SK-MEL-5 (cell line): ENCODE measurements around the gene ITPK1. TPM values are rescaled to one million over a fixed set of nuclear protein-coding genes. Genes with fewer than 3 reads are reported as not detected.
A peak's percentile ranks its signal among the peaks of the same experiment; 100 is the strongest.

ENCODE experiments used
- DNase-seq: peaks from one replicate; pipeline ENCODE4 v3.0.0-alpha.2; 2016; ENCODE audit warnings: low read depth, low spot score
- in situ Hi-C: cut with HindIII; loops from 2 replicates; pipeline ENCODE4 v1.10.0; 2016; ENCODE audit warnings: low sequenced_read_pairs, high pct_unique_total_duplicates, low pct_unique_long_range_greater_than_20kb
- total RNA-seq: library from RNA; depleted of rRNA; stranded (reverse); fragments of >200 nt; shearing (Covaris generic); gene quantifications from 2 replicates; pipeline ENCODE4 v1.2.3, GENCODE V29; 2014

ITPK1 gene
- total RNA-seq, 1 experiment from 2014 or later, result 45.2 TPM

DNA sequence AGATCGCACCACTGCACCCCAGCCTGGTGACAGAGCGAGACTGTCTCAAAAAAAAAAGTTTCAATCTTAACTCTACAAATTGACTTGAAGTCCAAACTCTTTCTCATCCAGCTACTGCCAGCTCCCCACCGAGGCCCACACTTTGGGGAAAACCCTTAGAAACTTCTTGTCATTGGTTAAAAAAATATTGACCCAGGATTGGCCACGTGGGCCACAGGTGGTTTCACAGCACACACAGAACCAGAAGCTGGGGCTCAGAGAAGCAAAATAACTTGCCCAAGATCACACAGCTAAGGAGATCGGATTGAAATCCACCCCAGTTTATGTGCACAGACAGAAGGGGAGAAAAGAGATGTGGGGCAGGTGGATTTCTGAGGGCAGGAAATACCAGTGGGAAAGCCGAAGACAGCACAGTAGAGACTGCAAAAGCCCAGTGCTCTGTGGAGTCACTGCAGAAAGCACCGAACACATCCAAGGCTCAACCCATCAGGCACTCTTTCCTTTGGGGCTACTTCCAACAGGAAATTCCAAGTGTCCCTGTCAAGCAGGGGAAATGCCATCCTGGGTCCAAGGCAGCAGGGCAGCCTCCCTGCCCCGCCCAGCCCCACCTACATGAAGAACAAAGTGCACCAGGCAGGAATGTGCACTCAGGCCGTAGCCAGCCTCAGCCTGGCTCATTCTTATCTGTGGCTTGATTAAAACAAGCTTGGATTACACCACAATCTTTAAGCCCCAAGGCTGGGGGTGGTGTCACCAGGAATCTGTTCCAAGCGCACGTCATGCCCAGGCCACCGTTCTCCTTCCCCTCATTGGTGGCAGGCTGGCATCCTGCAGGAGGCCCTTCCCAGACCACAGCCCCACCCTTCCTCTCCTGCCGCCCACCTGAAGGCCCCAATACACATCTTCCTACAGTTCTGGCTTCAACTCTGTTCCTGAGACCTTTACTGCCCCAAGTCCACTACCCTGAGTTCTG, 72.5 kb downstream of the ITPK1 start:
- in situ Hi-C loops, result no loop called here
- no peak for DNase-seq

DNA sequence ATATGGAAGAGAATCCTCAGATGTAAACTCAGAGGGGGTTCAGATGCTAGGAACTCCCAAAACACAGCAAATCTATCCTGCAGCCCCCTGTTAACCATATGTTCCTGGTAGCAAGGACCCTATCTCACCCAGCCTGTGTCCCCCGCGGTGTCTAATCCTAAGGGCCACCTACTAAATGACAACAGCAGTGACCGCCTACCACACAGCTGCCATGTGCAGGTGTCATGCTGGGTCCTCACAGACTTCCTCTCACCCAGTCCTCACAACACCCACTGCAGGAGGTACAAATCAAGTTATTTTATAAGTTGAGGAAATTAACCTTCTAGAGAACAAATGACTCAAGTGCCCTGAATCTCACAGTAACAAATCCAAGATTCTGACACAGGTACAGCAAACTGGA, 73.9 kb downstream of the ITPK1 start:
- in situ Hi-C loops, result no loop called here
- no peak for DNase-seq

- DNase-seq, result no peak
- in situ Hi-C loops, result no loop called here
These were observed 74.7 kb downstream of the ITPK1 start for GRCh38 chr14:93040982-93041381.

DNA sequence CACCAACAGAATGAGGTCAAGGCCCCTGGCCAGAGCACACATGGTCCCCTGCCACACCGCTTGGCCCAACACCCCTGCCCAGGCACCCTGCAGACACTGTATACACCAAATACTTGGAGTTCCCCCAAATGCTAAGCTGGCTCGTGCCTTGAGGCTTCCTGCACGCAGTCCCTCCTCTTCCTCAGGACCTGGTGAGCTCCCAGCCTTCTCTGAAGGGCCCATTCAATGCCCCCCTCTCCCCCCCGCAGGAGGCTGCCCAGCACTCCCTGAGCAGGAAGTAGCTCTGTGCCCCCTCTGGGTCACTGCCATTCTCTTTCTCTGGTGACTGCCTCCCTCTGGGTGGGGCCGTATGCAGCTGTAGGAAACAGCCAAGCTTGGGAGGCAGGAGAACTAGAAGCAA, 75.3 kb downstream of the ITPK1 start:
- in situ Hi-C loops, result no loop called here
- no peak for DNase-seq

DNA sequence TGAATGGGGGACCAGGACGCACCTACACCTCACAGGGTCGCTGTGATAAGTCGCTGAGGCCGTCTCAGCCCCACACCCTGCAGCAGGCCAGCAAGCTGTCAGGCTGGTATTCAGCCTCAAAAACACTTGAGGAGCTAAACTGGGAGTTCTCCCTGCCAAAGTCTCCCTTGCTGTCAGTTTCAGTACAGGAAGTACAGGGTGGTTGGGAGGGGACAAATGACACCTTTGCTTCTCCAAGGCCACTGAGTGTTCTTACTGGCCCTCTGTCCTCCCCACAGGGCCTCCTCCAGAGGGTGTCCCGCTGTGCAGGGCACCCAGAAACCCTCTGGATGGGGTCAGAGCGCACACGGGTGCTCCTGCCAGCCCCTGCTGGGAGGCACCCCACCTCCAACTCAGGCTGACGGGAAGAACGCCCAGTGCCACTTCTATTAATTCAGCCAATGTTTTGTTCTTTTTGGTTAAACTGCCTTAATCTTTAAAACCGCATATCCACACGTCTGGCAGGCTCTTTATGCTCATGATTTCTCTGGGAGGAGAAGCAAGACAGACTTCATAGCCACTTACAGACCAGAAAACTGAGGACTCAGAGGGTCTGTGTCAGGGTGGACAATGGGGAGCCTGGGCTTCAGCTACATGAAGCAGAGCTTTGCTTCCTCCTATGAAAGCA, 75.9 kb downstream of the ITPK1 start:
- in situ Hi-C loops, result no loop called here
- no peak for DNase-seq

DNA sequence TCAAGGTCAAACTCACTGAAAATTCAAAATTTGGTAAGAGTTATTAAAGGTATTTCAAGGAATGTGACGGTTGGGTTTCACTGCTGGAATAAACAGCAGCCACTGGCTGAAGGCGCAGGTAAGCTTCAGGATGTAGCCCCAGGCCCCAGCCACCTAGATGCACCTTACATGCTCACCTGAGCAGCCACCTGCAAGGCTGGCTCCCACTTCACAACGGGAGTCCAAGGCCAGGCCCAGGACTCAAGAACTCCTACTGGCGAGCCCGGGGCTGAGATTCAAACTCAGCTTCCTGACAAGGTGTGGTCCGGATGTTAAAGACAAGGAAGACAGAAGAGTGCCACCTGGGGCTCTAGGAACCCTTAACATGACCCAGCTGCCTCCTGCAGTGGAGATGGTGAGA, 78.4 kb downstream of the ITPK1 start:
- in situ Hi-C loops, result no loop called here
- no peak for DNase-seq

GRCh38 chr14:93036652-93037345, 78.9 kb downstream of the ITPK1 start:
- in situ Hi-C loops, result no loop called here
- peak; percentile 91 for DNase-seq

DNA sequence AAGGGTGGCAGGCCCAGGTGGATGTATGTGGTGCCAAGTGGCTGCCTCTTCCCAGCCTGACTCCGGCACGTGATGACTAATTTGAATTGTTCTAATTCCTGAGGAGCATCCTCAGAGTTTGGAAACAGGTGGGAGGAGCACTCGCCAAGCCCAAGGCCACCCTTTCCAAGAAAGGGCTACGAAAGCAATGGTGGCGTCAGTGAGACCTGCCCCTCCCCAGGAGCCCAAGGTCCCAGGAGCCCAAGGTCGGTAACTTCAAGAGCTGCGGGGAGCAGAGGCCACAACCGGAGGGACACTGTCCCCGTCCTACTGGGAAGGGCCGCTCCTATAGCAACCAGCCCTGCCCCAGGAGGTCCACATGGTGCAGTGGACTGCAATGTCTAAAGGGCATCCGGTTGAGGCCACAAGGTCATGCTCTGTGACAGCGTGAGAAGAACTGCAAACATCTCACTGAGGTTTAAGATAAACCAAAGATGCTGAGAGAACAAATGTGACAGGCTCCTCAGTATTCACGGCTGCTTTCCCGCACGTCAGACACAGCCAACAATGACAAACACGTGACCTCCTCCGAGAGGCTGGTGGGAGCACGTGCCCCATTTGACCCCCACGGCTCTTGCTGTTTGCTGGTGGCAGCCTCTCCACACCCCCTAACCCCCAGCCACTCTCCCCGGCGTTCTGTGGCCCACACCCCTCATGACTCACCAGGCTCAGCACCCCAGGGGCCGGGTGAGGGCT, 79.6 kb downstream of the ITPK1 start:
- peak; percentile 93 for DNase-seq
- in situ Hi-C loops, result no loop called here

DNA sequence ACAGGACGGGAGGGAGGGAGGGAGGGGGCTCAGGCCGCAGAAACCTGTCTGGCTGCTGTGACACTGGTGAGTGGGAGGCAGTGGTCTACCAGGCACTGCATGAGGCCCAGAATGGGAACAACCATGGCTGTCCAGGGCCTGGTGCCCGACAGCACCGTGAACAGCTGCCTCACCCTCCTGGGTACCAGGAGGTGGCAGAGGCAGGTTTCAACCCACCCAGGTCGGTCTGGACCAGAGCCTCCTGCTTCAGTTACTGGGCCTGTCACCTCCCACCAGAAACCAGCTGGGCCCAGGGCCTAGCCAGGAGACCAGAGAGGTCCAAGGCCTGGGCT, 80.2 kb downstream of the ITPK1 start:
- no peak for DNase-seq
- in situ Hi-C loops, result no loop called here

DNA sequence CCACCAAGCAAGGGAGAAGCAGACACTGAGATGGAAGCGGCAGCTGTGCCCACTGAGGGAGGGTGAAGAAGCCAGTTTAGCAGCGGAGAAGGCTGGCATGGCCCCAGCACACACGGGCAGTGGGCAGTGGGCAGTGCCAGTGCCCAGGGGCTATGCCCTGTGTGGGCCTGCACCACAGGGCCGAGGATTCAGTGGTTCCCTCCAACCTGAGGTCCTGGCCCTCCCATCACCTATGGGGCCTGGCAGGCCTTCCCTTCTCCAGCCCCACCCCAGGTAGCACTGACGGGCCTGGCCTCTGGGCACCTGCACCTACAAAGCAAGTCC, 81.1 kb downstream of the ITPK1 start:
- in situ Hi-C loops, result no loop called here
- no peak for DNase-seq

- in situ Hi-C loops, result no loop called here
- DNase-seq, result peak; percentile 42
These were observed 81.6 kb downstream of the ITPK1 start for GRCh38 chr14:93033983-93034670.

- no peak for DNase-seq
- in situ Hi-C loops, result no loop called here
These were observed 82.4 kb downstream of the ITPK1 start for GRCh38 chr14:93033084-93033982.

DNA sequence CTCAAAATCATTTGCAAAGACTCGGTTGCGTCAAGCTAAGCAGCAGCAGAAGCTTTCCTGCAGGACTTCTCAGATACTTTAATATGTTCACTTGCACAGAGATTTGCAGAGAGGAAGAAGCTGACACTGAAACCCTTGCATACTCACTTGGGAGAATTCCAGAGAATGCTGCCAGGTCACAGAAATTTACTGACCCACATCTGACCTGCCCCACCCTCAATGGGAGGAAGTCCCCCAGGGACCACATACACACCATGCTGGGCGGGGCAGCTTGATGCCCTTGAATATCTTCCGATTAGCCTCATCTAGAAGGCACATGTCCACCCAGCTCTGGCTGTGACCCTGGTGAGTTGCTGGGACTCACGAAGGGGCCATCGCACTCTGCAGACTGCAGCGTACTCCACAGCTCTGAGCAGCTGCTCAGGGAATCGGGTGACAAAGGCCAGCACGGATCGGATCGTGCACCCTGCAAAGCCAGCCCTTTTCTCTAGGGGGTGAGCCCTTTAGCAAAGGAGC, 83.2 kb downstream of the ITPK1 start:
- in situ Hi-C loops, result no loop called here
- DNase-seq, result no peak

GRCh38 chr14:93031505-93032315, 84.0 kb downstream of the ITPK1 start:
- in situ Hi-C loops, result no loop called here

GRCh38 chr14:93030761-93031160, 85.0 kb downstream of the ITPK1 start:
- DNase-seq, result no peak
- in situ Hi-C loops, result no loop called here

More at GRCh38 chr14:93031505-93032315, 84.0 kb downstream of the ITPK1 start:
- no peak for DNase-seq
